ENCODE measurements around the gene ABCC4. TPM values are rescaled to one million over a fixed set of nuclear protein-coding genes. Genes with fewer than 3 reads are reported as not detected.
A peak's percentile ranks its signal among the peaks of the same experiment; 100 is the strongest.

Gene ABCC4
- total and polyA plus RNA-seq, 8 donors, result 24.7 to 60.9 (median 43.1) TPM

- intact Hi-C loops (cut with DNase I), result no loop called here
- Histone ChIP-seq H3K4me1 (peaks cover 14 to 49% of the 10 kb centered on the region in 2 donors), H3K9me3 (no peaks in the 10 kb centered on the region), H3K36me3 (peaks cover 0 to 8% of the 10 kb centered on the region in 2 donors), H3K27ac (peak overlapping the region in 1 of 2 donors; percentile 42), H3K27me3 (no peaks in the 10 kb centered on the region), H3K4me3 (no peak overlapping the region)
- ATAC-seq, result peak; percentile 34
- DNase-seq, result no peak
- TF ChIP-seq, protein P1, sequence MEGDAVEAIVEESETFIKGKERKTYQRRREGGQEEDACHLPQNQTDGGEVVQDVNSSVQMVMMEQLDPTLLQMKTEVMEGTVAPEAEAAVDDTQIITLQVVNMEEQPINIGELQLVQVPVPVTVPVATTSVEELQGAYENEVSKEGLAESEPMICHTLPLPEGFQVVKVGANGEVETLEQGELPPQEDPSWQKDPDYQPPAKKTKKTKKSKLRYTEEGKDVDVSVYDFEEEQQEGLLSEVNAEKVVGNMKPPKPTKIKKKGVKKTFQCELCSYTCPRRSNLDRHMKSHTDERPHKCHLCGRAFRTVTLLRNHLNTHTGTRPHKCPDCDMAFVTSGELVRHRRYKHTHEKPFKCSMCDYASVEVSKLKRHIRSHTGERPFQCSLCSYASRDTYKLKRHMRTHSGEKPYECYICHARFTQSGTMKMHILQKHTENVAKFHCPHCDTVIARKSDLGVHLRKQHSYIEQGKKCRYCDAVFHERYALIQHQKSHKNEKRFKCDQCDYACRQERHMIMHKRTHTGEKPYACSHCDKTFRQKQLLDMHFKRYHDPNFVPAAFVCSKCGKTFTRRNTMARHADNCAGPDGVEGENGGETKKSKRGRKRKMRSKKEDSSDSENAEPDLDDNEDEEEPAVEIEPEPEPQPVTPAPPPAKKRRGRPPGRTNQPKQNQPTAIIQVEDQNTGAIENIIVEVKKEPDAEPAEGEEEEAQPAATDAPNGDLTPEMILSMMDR (IDR thresholded peaks at IDR 0.05), result no peak
These were observed 33.4 kb downstream of the ABCC4 start for GRCh38 chr13:95267662-95268342.

DNA sequence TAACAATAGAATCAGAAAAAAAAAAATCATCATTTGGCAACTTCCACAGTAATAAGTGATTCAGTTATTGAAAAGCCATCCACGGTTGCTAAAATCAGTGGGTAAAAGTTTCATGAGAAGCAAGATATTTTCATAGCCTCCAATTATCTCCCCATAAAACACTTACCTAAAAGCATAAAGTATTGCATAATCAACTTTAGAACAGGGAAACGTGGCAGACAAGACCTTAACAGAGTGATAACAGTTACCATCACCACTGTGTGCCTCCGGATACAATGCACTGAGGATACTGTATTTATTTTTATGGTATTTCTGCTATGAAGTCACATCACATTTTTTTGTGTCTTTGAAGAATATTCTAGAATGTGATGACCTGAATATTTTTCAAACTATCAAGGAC, 37.0 kb downstream of the ABCC4 start:
- Histone ChIP-seq H3K4me1 (peaks cover 0 to 22% of the 10 kb centered on the region in 2 donors), H3K4me3 (no peak overlapping the region), H3K36me3 (peaks cover 0 to 8% of the 10 kb centered on the region in 2 donors), H3K27me3 (no peaks in the 10 kb centered on the region), H3K27ac (no peak overlapping the region), H3K9me3 (no peaks in the 10 kb centered on the region)
- TF ChIP-seq, protein P1 (IDR thresholded peaks at IDR 0.05), result no peak
- intact Hi-C loops (cut with DNase I), result no loop called here
- ATAC-seq (no peak), DNase-seq (no peak)

DNA sequence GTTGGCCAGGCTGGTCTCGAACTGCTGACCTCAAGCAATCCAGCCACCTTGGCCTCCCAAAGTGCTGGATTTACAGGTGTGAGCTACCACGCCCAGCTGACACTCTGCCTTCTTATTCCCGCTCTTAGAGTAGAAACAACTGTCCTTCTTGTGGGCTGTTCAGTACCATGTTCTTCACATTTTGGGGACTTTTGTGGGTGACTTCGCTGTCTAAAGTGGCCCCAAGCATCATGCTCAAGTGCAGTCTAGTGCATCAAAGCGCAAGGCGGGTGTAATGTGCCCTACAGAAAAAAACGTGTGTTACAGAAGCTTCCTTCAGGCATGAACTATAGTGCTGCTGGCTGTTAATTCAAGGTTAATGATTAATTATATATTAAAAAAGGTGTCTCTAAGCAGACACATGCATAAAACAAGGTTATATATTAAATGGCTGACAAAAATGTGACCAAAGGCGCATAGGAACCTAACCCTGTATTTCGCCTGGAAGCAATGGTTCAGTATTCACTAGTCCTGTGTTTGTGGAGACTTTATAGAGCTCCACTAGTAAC, 38.3 kb downstream of the ABCC4 start:
- no peak overlapping the region for H3K27ac ChIP-seq
- ATAC-seq, result no peak
- DNase-seq, result no peak
- no peaks in the 10 kb centered on the region for H3K27me3 ChIP-seq
- H3K36me3 ChIP-seq, result peaks cover 0 to 8% of the 10 kb centered on the region in 2 donors
- intact Hi-C loops (cut with DNase I), result no loop called here
- TF ChIP-seq, protein P1 (IDR thresholded peaks at IDR 0.05), result no peak
- H3K9me3 ChIP-seq, result no peaks in the 10 kb centered on the region
- H3K4me3 ChIP-seq, result no peak overlapping the region
- peaks cover 0 to 9% of the 10 kb centered on the region in 2 donors for H3K4me1 ChIP-seq

GRCh38 chr13:95261956-95262355, 39.3 kb downstream of the ABCC4 start:
- H3K4me3 ChIP-seq, result no peak overlapping the region
- TF ChIP-seq, protein P1 (IDR thresholded peaks at IDR 0.05), result no peak
- intact Hi-C loops (cut with DNase I), result no loop called here
- H3K36me3 ChIP-seq, result peaks cover 0 to 8% of the 10 kb centered on the region in 2 donors
- H3K27me3 ChIP-seq, result no peaks in the 10 kb centered on the region
- no peak overlapping the region for H3K27ac ChIP-seq
- H3K4me1 ChIP-seq, result no peaks in the 10 kb centered on the region
- no peak for DNase-seq
- H3K9me3 ChIP-seq, result no peaks in the 10 kb centered on the region
- no peak for ATAC-seq

DNA sequence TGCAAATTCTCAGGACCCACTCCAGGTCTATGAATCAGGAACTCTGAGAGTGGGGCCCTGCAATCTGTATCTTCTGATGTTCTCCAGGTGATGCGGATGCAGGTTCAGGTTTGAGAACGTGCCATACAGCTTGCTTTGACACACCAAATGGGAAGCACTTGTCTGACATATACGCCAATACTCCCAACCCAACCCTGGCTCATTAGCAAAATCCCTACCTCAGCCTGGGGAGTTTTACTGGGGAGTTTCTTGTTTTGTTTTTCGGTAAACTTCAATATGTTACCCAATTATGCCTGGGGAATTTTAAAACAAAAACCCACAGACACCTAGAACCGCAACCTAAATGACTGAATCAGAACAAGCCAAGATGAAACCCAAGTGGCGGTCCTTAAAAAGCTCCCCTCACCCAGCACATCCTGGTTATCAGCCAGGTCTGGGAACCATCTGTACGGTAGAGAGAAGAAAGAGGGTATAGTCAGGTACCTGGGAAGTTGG, 41.2 kb downstream of the ABCC4 start:
- no peaks in the 10 kb centered on the region for H3K27me3 ChIP-seq
- no peaks in the 10 kb centered on the region for H3K36me3 ChIP-seq
- DNase-seq, result no peak
- H3K4me3 ChIP-seq, result no peak overlapping the region
- H3K4me1 ChIP-seq, result no peaks in the 10 kb centered on the region
- H3K9me3 ChIP-seq, result no peaks in the 10 kb centered on the region
- no peak for ATAC-seq
- intact Hi-C loops (cut with DNase I), result no loop called here
- no peak overlapping the region for H3K27ac ChIP-seq
- TF ChIP-seq, protein P1 (IDR thresholded peaks at IDR 0.05), result no peak

All from left lung (tissue), 10 donors.